HG03097 (cell line): Measurements from ENCODE around the gene SYNPO.

Experiments used
- ATAC-seq: cut with Tn5 transposase; IDR thresholded peaks from one replicate; pipeline ENCODE4 v1.9.1; 2021; ENCODE audit not compliant: unreplicated experiment, low FRiP score

SYNPO gene

GRCh38 chr5:150653145-150653761, 12.8 kb downstream of the SYNPO start:
- no peak for ATAC-seq

- ATAC-seq = no peak
Observed at GRCh38 chr5:150653762-150654556, 13.5 kb downstream of the SYNPO start.

GRCh38 chr5:150655221-150655620, 14.8 kb downstream of the SYNPO start:
- ATAC-seq = no peak

GRCh38 chr5:150656191-150657132, 16.0 kb downstream of the SYNPO start:
- ATAC-seq = peak; percentile 84

GRCh38 chr5:150658121-150658520, 17.7 kb downstream of the SYNPO start:
- no peak for ATAC-seq

- no peak for ATAC-seq
Observed at GRCh38 chr5:150658699-150659265, 18.3 kb downstream of the SYNPO start.

GRCh38 chr5:150659360-150660107, 19.1 kb downstream of the SYNPO start:
- ATAC-seq = no peak

- no peak for ATAC-seq
Observed at GRCh38 chr5:150660108-150660831, 19.8 kb downstream of the SYNPO start.

GRCh38 chr5:150661086-150661485, 20.6 kb downstream of the SYNPO start, which contains the start of gene MYOZ3:
MYOZ3 (plus strand) TSS chr5:150661251; CDS start chr5:150662942, 1,691 bp downstream.
- ATAC-seq = no peak

- no peak for ATAC-seq
Observed at GRCh38 chr5:150661821-150662596, 21.5 kb downstream of the SYNPO start.

GRCh38 chr5:150662731-150663516, 22.5 kb downstream of the SYNPO start:
- no peak for ATAC-seq

GRCh38 chr5:150663936-150664335, 23.5 kb downstream of the SYNPO start:
- ATAC-seq = no peak

- no peak for ATAC-seq
Observed at GRCh38 chr5:150665044-150665443, 24.6 kb downstream of the SYNPO start.

GRCh38 chr5:150670275-150670947, 30.0 kb downstream of the SYNPO start:
- no peak for ATAC-seq

GRCh38 chr5:150670948-150671310, 30.5 kb downstream of the SYNPO start:
- no peak for ATAC-seq

- no peak for ATAC-seq
Observed at GRCh38 chr5:150671509-150672236, 31.2 kb downstream of the SYNPO start.
